GM23338 (cell line): Measurements from ENCODE around the gene CCDC12. TPM values are rescaled to one million over a fixed set of nuclear protein-coding genes. Genes with fewer than 3 reads are reported as not detected.
A peak's percentile ranks its signal among the peaks of the same experiment; 100 is the strongest.

Experiments
- ATAC-seq: fragments of 200-7000 bp; cut with Tn5 transposase; 3 replicates; pipeline ENCODE4 v1.9.1; 2020
- DNase-seq: peaks from one replicate; pipeline ENCODE4 v3.0.0-alpha.2; 2015; ENCODE audit warnings: low spot score
- H2AFZ ChIP-seq: fragments of 200-600 bp; sonication (generic); 2 replicates; pipeline ENCODE4 v1.8.0; 2016; ENCODE audit warnings: antibody characterized with exemption, mild to moderate bottlenecking, moderate library complexity
- H3F3A ChIP-seq: fragments of 200-600 bp; sonication (generic); replicated peaks from 2 replicates; pipeline ENCODE4 v1.8.0; 2017; ENCODE audit warnings: antibody characterized with exemption, mixed run types, low read depth
- H3K27ac ChIP-seq: fragments of 200-600 bp; sonication (generic); 2 replicates; pipeline ENCODE4 v1.6.1; 2016; ENCODE audit warnings: low read depth
- H3K27me3 ChIP-seq: fragments of 200-600 bp; sonication (generic); 2 replicates; pipeline ENCODE4 v1.8.0; 2016; ENCODE audit warnings: mild to moderate bottlenecking, mixed run types, moderate library complexity; ENCODE audit not compliant: insufficient read depth
- H3K36me3 ChIP-seq: fragments of 200-600 bp; sonication (generic); 2 replicates; pipeline ENCODE4 v1.8.0; 2016; ENCODE audit warnings: mild to moderate bottlenecking; ENCODE audit not compliant: insufficient read depth
- H3K4me1 ChIP-seq: fragments of 200-600 bp; sonication (generic); 2 replicates; pipeline ENCODE4 v1.8.0; 2016; ENCODE audit warnings: mild to moderate bottlenecking, moderate library complexity; ENCODE audit not compliant: insufficient read depth
- H3K4me2 ChIP-seq: fragments of 200-600 bp; sonication (generic); 2 replicates; pipeline ENCODE4 v1.7.1; 2017; ENCODE audit warnings: mixed run types
- H3K4me3 ChIP-seq: fragments of 200-600 bp; sonication (generic); 2 replicates; pipeline ENCODE4 v1.6.1; 2016; ENCODE audit warnings: mixed run types
- H3K79me2 ChIP-seq: fragments of 200-600 bp; sonication (generic); replicated peaks from 2 replicates; pipeline ENCODE4 v1.8.0; 2017; ENCODE audit warnings: mild to moderate bottlenecking; ENCODE audit not compliant: insufficient read depth
- H3K9me2 ChIP-seq: fragments of 200-600 bp; sonication (generic); 2 replicates; pipeline ENCODE4 v1.8.0; 2017; ENCODE audit not compliant: insufficient read depth
- H4K20me1 ChIP-seq: fragments of 200-600 bp; sonication (generic); replicated peaks from 2 replicates; pipeline ENCODE4 v1.8.0; 2017; ENCODE audit warnings: mild to moderate bottlenecking; ENCODE audit not compliant: insufficient read depth
- H3K27ac Mint-ChIP-seq: 2 replicates; pipeline ENCODE4 v1.8.0; 2020; ENCODE audit warnings: inconsistent platforms, mild to moderate bottlenecking, moderate library complexity, mixed read lengths
- H3K27me3 Mint-ChIP-seq: 3 replicates; pipeline ENCODE4 v1.8.0; 2022; ENCODE audit warnings: low read depth, mild to moderate bottlenecking, moderate library complexity, mixed read lengths, inconsistent platforms; ENCODE audit not compliant: insufficient read depth, poor library complexity
- H3K36me3 Mint-ChIP-seq: 3 replicates; pipeline ENCODE4 v1.8.0; 2021; ENCODE audit warnings: low read depth, mild to moderate bottlenecking, inconsistent platforms, moderate library complexity, mixed read lengths
- H3K4me1 Mint-ChIP-seq: 3 replicates; pipeline ENCODE4 v1.8.0; 2020; ENCODE audit warnings: mild to moderate bottlenecking, inconsistent platforms, mixed read lengths
- H3K4me3 Mint-ChIP-seq: 3 replicates; pipeline ENCODE4 v1.8.0; 2021; ENCODE audit warnings: moderate library complexity, mild to moderate bottlenecking, inconsistent platforms, mixed read lengths
- H3K9me3 Mint-ChIP-seq: 3 replicates; pipeline ENCODE4 v1.8.0; 2020; ENCODE audit warnings: moderate library complexity, mild to moderate bottlenecking, inconsistent platforms, mixed read lengths
- CREB1 ChIP-seq: fragments of 250-450 bp; sonication (Bioruptor Pico); IDR thresholded peaks from 2 replicates; pipeline ENCODE4 v1.5.0; 2020; ENCODE audit warnings: low read depth, mild to moderate bottlenecking, moderate library complexity
- ETS1 ChIP-seq: IDR thresholded peaks from 2 replicates; pipeline ENCODE4 v1.6.1; 2016; ENCODE audit warnings: antibody characterized with exemption
- EZH2 ChIP-seq: fragments of 200-600 bp; sonication (generic); IDR thresholded peaks from one replicate; pipeline ENCODE4 v1.8.0; 2017; ENCODE audit warnings: antibody characterized with exemption, mild to moderate bottlenecking, low read depth; ENCODE audit not compliant: unreplicated experiment
- EZH2phosphoT487 ChIP-seq: fragments of 200-600 bp; sonication (generic); IDR thresholded peaks from one replicate; pipeline ENCODE4 v1.8.1; 2018; ENCODE audit warnings: antibody characterized with exemption; ENCODE audit not compliant: unreplicated experiment
- NANOG ChIP-seq: IDR thresholded peaks from 2 replicates; pipeline ENCODE4 v1.6.1; 2016; ENCODE audit warnings: antibody characterized with exemption, borderline replicate concordance
- ZNF114 ChIP-seq: fragments of 250-450 bp; sonication (Bioruptor Pico); IDR thresholded peaks from 2 replicates; pipeline ENCODE4 v1.5.0; 2020; ENCODE audit warnings: mild to moderate bottlenecking, moderate library complexity
- ZNF331 ChIP-seq: fragments of 250-450 bp; sonication (Bioruptor Pico); IDR thresholded peaks from 2 replicates; pipeline ENCODE4 v1.5.0; 2020; ENCODE audit warnings: low read depth, mild to moderate bottlenecking, moderate library complexity
- polyA plus RNA-seq: library from polyadenylated mRNA; unstranded; fragments of >200 nt; fragmentation: Nextera tagmentation; extraction: Ambion mirVana; gene quantifications from 2 replicates; pipeline ENCODE4 v1.2.1, GENCODE V29; 2016
- total RNA-seq: library from RNA; depleted of rRNA; stranded (reverse); fragments of >200 nt; shearing (Covaris generic); gene quantifications from 2 replicates; pipeline ENCODE4 v1.2.3, GENCODE V29; 2014
- TF ChIP-seq, protein P1 (sequence below): fragments of 250-450 bp; sonication (Bioruptor Pico); IDR thresholded peaks from 2 replicates; pipeline ENCODE4 v1.5.0; 2020; ENCODE audit warnings: mild to moderate bottlenecking, moderate library complexity

Gene CCDC12
- total and polyA plus RNA-seq, 2 experiments from 2014 or later, result 42.9 to 133 TPM

DNA sequence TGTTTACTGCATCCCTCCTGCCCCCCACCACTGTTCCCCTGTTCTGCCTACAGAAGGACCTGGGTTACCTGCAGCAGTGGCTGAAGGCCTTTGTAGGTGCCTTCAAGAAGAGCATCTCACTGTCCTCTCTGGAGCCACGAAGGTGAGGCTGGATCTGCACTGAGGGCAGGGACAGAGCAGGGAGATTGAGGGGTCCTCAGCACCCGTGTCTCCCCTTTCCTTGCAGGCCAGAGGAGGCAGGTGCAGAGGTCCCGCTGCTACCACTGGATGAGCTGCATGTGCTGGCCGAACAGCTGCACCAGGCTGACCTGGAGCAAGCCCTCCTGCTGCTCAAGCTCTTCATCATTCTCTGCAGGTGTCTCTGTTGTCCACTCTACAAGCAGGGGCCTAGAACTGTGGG, 12.1 kb upstream of the CCDC12 start:
- Histone ChIP-seq H3K9me2 (0 out of 2 replicates have a peak, but pooled peaks cover 4% of the 10 kb centered on the region), H3K4me2 (no peak overlapping the region; the same call in 1 of the 2 replicates), H3K27ac (no peak overlapping the region), H3F3A (0 out of 2 replicates have a peak, but pooled peaks cover 4% of the 10 kb centered on the region), H3K79me2 (no peaks in the 10 kb centered on the region), H3K27me3 (no peaks in the 10 kb centered on the region), H3K4me1 (peaks cover 12% of the 10 kb centered on the region), H3K36me3 (no peaks in the 10 kb centered on the region), H4K20me1 (no peaks in the 10 kb centered on the region; the same call in 1 of the 2 replicates), H3K4me3 (no peak overlapping the region), H2AFZ (no peak overlapping the region)
- DNase-seq, result no peak
- H3K9me3 Mint-ChIP-seq, result no peaks in the 10 kb centered on the region; the same call in 2 of the 3 replicates
- peaks cover 36% of the 10 kb centered on the region for H3K4me1 Mint-ChIP-seq
- no peak for ATAC-seq
- peaks cover 6% of the 10 kb centered on the region; the same call in 1 of the 3 replicates for H3K36me3 Mint-ChIP-seq
- no peak for TF ChIP-seq ZNF331
- TF ChIP-seq EZH2, result no peak
- TF ChIP-seq NANOG, result no peak
- TF ChIP-seq CREB1 (CRISPR knock-in tag), result no peak
- no peak for TF ChIP-seq EZH2phosphoT487
- TF ChIP-seq ETS1, result no peak
- TF ChIP-seq, protein P1, sequence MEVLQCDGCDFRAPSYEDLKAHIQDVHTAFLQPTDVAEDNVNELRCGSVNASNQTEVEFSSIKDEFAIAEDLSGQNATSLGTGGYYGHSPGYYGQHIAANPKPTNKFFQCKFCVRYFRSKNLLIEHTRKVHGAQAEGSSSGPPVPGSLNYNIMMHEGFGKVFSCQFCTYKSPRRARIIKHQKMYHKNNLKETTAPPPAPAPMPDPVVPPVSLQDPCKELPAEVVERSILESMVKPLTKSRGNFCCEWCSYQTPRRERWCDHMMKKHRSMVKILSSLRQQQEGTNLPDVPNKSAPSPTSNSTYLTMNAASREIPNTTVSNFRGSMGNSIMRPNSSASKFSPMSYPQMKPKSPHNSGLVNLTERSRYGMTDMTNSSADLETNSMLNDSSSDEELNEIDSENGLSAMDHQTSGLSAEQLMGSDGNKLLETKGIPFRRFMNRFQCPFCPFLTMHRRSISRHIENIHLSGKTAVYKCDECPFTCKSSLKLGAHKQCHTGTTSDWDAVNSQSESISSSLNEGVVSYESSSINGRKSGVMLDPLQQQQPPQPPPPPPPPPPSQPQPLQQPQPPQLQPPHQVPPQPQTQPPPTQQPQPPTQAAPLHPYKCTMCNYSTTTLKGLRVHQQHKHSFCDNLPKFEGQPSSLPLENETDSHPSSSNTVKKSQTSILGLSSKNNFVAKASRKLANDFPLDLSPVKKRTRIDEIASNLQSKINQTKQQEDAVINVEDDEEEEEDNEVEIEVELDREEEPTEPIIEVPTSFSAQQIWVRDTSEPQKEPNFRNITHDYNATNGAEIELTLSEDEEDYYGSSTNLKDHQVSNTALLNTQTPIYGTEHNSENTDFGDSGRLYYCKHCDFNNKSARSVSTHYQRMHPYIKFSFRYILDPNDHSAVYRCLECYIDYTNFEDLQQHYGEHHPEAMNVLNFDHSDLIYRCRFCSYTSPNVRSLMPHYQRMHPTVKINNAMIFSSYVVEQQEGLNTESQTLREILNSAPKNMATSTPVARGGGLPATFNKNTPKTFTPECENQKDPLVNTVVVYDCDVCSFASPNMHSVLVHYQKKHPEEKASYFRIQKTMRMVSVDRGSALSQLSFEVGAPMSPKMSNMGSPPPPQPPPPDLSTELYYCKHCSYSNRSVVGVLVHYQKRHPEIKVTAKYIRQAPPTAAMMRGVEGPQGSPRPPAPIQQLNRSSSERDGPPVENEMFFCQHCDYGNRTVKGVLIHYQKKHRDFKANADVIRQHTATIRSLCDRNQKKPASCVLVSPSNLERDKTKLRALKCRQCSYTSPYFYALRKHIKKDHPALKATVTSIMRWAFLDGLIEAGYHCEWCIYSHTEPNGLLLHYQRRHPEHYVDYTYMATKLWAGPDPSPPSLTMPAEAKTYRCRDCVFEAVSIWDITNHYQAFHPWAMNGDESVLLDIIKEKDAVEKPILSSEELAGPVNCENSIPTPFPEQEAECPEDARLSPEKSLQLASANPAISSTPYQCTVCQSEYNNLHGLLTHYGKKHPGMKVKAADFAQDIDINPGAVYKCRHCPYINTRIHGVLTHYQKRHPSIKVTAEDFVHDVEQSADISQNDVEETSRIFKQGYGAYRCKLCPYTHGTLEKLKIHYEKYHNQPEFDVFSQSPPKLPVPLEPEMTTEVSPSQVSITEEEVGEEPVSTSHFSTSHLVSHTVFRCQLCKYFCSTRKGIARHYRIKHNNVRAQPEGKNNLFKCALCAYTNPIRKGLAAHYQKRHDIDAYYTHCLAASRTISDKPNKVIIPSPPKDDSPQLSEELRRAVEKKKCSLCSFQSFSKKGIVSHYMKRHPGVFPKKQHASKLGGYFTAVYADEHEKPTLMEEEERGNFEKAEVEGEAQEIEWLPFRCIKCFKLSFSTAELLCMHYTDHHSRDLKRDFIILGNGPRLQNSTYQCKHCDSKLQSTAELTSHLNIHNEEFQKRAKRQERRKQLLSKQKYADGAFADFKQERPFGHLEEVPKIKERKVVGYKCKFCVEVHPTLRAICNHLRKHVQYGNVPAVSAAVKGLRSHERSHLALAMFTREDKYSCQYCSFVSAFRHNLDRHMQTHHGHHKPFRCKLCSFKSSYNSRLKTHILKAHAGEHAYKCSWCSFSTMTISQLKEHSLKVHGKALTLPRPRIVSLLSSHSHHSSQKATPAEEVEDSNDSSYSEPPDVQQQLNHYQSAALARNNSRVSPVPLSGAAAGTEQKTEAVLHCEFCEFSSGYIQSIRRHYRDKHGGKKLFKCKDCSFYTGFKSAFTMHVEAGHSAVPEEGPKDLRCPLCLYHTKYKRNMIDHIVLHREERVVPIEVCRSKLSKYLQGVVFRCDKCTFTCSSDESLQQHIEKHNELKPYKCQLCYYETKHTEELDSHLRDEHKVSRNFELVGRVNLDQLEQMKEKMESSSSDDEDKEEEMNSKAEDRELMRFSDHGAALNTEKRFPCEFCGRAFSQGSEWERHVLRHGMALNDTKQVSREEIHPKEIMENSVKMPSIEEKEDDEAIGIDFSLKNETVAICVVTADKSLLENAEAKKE (CRISPR knock-in tag), result no peak
- TF ChIP-seq ZNF114 (CRISPR knock-in tag), result no peak
- peak overlapping the region; percentile 56; the same call in 1 of the 2 replicates for H3K27ac Mint-ChIP-seq
- H3K27me3 Mint-ChIP-seq, result peaks cover 10% of the 10 kb centered on the region
- H3K4me3 Mint-ChIP-seq, result no peak overlapping the region
